Thymus (tissue), 11 donors: ENCODE data around the gene BCL11A. TPM values are rescaled to one million over a fixed set of nuclear protein-coding genes. Genes with fewer than 3 reads are reported as not detected.
A peak's percentile ranks its signal among the peaks of the same experiment; 100 is the strongest.

Experiments used
- DNase-seq, 9 donors: peaks; one replicate each; pipeline ENCODE4 v3.0.0-alpha.2; 2013; ENCODE audit warnings: low spot score in 9 of 9, low read depth in 6 of 9, missing footprints in 1 of 9
- H3K27ac ChIP-seq, 2 donors: one replicate each; pipeline ENCODE4 v1.5.1; 2013; ENCODE audit warnings: control low read depth in 1 of 2, low read depth in 1 of 2, low read length in 1 of 2, mild to moderate bottlenecking in 1 of 2, moderate library complexity in 1 of 2
- H3K27me3 ChIP-seq, 2 donors: one replicate each; pipeline ENCODE4 v1.5.1; 2013; ENCODE audit warnings: low read length in 1 of 2; ENCODE audit not compliant: control insufficient read depth in 2 of 2, insufficient read depth in 1 of 2
- H3K36me3 ChIP-seq, 2 donors: one replicate each; pipeline ENCODE4 v1.5.1; 2013; ENCODE audit warnings: low read length in 1 of 2, mild to moderate bottlenecking in 1 of 2, moderate library complexity in 1 of 2; ENCODE audit not compliant: control insufficient read depth in 2 of 2, insufficient read depth in 2 of 2
- H3K4me1 ChIP-seq, 2 donors: one replicate each; pipeline ENCODE4 v1.5.1; 2013; ENCODE audit warnings: low read length in 2 of 2; ENCODE audit not compliant: control insufficient read depth in 2 of 2, insufficient read depth in 2 of 2
- H3K4me3 ChIP-seq, 2 donors: one replicate each; pipeline ENCODE4 v1.5.1; 2013; ENCODE audit warnings: low read length in 2 of 2, control low read depth in 1 of 2, mild to moderate bottlenecking in 1 of 2
- H3K9me3 ChIP-seq, 2 donors: one replicate each; pipeline ENCODE4 v1.5.1; 2013; ENCODE audit warnings: low read length in 1 of 2, mild to moderate bottlenecking in 1 of 2; ENCODE audit not compliant: control insufficient read depth in 2 of 2, insufficient read depth in 1 of 2
- WGBS: extraction: QIAGEN DNeasy Blood & Tissue Kit; methylation state at CpG from one replicate; pipeline ENCODE4 v1.1.7; 2013; 5-methylcytosine and 5-hydroxymethylcytosine counted together
- polyA plus RNA-seq: library from polyadenylated mRNA; stranded (reverse); fragments of 200-250 nt; gene quantifications from one replicate; pipeline ENCODE4 v1.2.3, GENCODE V29; 2013
- total RNA-seq: library from RNA; stranded (reverse); fragments of 120-200 nt; gene quantifications from one replicate; pipeline ENCODE4 v1.2.4, GENCODE V29; 2013
- donor health status: healthy.

The BCL11A gene
- total and polyA plus RNA-seq, 2 donors = 27.9 to 33.6 TPM

DNA sequence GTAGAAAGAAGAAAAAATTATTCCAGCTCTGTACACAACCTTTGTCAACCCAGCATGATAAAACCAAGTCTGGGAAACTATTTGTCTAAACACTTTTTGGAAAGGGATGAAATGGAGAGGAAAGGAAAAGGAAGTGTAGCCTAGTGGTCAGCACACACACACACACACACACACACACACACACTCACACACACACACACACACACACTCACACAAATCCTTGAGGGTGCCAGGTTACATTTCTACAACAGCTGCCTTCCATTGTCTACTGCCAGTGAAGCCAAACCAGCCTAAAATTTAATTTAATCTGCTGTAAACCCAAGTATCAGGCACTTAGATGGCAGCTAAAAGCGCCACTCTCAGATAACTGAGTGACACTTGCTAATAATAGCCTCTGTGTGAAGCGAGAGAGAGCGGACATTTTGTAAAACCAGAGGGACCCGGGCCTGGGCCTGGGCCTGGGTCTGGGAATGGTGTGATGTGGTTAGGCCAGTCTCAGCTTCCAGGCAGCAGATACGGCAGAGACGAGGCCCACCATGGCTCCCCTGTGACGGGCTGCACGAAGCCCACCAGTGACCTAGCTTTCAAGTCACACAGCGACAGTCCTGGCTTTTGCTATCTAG lies 32.4 kb downstream of the BCL11A start:
- H3K4me3 ChIP-seq = no peak overlapping the region
- 96% methylated on average over 9 of the region's 9 CpGs for whole genome bisulfite sequencing

DNA sequence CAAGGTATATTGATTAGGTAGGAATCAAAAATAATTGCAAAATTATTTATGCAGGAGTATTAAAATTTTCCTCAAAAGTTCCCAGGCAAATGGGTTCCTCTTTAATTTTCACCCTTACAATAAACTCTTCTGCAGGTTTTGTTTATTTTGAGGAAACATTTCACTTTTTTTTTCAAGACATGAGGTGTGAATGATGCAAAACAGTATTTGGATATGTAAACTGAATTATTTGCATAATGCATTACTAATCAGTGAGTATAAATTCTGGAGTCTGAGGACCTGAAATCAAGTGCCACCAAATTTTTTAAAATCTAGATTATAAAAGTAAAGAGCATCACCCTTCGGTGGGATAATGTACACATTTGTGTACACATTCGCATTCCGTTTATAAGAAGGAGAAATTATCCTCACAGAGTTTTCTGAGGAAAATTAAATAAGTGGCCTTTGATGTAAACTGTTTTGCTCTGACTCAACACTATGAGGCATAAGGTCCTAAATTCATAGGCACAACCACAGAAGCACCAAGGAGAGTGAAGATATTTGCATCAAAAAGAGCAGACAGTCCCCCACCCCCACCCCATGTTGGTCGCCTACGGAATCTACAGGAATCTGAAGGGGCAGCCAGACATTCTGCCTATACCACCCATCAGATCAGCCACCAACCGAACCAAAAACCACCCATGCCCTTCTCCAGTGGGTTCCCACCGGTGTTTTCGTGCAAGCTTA lies 33.1 kb downstream of the BCL11A start:
- no peak overlapping the region for H3K27ac ChIP-seq
- DNase-seq = no peak
- peaks cover 24 to 84% of the 10 kb centered on the region in 2 donors for H3K36me3 ChIP-seq
- no peaks in the 10 kb centered on the region for H3K27me3 ChIP-seq
- 97% methylated on average over 8 of the region's 8 CpGs for WGBS
- H3K4me1 ChIP-seq = peaks cover 18 to 55% of the 10 kb centered on the region in 2 donors
- no peak overlapping the region for H3K4me3 ChIP-seq
- H3K9me3 ChIP-seq = no peaks in the 10 kb centered on the region

More for the DNA sequence above, 32.4 kb downstream of the BCL11A start:
- peaks cover 23 to 48% of the 10 kb centered on the region in 2 donors for H3K4me1 ChIP-seq
- peak overlapping the region; percentile 9 to 62 for H3K27ac ChIP-seq
- H3K9me3 ChIP-seq = no peaks in the 10 kb centered on the region
- H3K27me3 ChIP-seq = no peaks in the 10 kb centered on the region
- H3K36me3 ChIP-seq = peaks cover 18 to 77% of the 10 kb centered on the region in 2 donors
- no peak for DNase-seq

DNA sequence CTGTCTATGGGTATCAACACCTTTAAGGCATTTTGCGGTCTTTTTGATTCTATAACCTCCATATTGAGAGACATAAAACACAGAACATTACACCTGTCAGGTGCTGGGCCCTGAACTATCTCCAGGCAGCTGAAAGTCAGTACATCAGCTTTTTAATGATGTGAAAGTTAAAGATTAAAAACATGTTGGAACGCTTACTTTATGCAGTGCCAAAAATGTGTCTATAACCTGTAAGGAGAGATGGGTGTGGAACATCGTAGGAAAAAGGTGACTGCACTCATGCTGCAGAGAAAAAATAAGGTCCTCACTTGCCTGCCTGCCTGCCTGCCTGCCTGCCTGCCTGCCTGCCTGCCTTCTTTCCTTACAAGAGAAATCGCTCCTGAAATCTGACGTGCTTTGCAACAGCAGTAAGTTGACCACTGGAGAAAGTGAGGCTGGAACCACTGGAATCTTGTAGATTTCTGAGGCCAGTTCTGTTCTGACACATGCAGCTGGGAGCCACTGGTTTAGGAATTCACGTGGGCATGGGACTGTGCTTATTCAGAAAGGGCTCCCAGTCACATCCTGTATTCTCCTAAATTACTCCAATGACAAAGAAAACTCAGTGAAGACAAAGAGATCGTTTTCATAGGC lies 34.1 kb downstream of the BCL11A start:
- Histone ChIP-seq H3K36me3 (peaks cover 28 to 81% of the 10 kb centered on the region in 2 donors), H3K27me3 (no peaks in the 10 kb centered on the region), H3K4me1 (peaks cover 17 to 60% of the 10 kb centered on the region in 2 donors), H3K9me3 (no peaks in the 10 kb centered on the region), H3K27ac (peak overlapping the region in 1 of 2 donors; percentile 55), H3K4me3 (no peak overlapping the region)
- WGBS = 92% methylated on average over 7 of the region's 7 CpGs
- DNase-seq = no peak

DNA sequence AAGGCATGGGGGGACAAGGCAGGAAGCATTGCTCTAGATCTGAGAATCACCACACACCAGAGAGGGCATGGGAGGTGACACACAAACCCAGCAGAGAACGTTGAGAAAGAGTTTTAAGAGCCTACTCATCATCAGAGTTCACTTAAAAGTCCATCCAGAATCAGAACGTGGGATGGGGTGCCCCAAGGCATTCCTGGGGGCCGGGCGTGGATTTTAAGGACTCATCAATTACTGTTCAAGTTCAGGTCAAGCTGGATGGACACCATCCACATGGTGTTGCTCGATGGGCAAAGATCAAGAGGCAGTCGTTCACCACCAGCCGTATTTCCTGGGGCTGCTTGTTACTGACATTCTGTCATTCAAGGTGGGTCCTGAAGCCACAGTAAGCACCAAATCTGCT lies 34.9 kb downstream of the BCL11A start:
- Histone ChIP-seq H3K9me3 (no peaks in the 10 kb centered on the region), H3K4me1 (peaks cover 17 to 66% of the 10 kb centered on the region in 2 donors), H3K4me3 (no peak overlapping the region), H3K27me3 (no peaks in the 10 kb centered on the region), H3K27ac (peak overlapping the region in 1 of 2 donors; percentile 55), H3K36me3 (peaks cover 28 to 80% of the 10 kb centered on the region in 2 donors)
- WGBS = 94% methylated on average over 7 of the region's 7 CpGs
- no peak for DNase-seq

DNA sequence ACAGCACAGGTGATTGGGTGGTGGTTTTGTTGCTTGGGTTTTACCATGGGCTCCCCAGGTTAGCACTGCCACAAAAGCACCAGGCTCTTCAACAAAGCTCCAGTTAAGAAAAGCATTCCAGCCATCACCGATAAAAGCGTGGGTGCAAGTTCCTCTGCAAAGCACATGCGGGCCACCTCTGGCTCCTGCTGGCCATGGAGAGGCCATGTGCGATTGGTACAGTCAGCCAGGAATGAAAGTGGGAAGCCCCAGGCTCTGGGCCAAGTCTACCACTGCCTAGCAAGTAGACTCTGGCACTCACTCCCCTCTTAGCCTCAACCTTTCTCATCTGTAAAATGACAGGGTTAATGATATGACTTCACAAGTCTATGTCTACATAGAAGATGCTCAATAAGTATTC lies 36.0 kb downstream of the BCL11A start:
- H3K27me3 ChIP-seq = no peaks in the 10 kb centered on the region
- peaks cover 20 to 75% of the 10 kb centered on the region in 2 donors for H3K4me1 ChIP-seq
- H3K36me3 ChIP-seq = peaks cover 29 to 82% of the 10 kb centered on the region in 2 donors
- WGBS = 98% methylated on average over 4 of the region's 4 CpGs
- no peaks in the 10 kb centered on the region for H3K9me3 ChIP-seq
- H3K4me3 ChIP-seq = no peak overlapping the region
- H3K27ac ChIP-seq = no peak overlapping the region
- no peak for DNase-seq

DNA sequence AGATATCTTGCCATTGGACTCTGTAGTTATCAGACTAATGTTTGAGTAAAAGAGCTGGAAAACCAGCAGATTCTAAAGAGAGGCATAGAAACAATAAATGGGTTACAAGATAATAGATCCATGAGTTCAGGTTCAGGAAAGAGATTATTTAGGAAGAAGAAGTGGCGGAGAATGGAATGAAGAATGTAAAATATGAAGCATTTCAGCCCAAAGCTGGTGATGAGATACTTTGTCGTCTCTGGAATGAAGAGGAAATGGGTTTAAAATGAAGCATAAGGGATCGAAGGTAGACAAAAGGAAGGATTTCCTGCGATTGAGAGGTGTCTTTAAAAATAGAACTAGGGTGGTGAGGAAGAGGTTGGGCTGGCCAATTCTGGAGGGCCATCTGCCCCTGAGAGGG lies 36.6 kb downstream of the BCL11A start:
- DNase-seq = no peak
- H3K4me1 ChIP-seq = peaks cover 26 to 76% of the 10 kb centered on the region in 2 donors
- H3K27me3 ChIP-seq = no peaks in the 10 kb centered on the region
- peaks cover 29 to 79% of the 10 kb centered on the region in 2 donors for H3K36me3 ChIP-seq
- H3K27ac ChIP-seq = no peak overlapping the region
- 82% methylated on average over 4 of the region's 4 CpGs for WGBS
- H3K9me3 ChIP-seq = no peaks in the 10 kb centered on the region
- no peak overlapping the region for H3K4me3 ChIP-seq

DNA sequence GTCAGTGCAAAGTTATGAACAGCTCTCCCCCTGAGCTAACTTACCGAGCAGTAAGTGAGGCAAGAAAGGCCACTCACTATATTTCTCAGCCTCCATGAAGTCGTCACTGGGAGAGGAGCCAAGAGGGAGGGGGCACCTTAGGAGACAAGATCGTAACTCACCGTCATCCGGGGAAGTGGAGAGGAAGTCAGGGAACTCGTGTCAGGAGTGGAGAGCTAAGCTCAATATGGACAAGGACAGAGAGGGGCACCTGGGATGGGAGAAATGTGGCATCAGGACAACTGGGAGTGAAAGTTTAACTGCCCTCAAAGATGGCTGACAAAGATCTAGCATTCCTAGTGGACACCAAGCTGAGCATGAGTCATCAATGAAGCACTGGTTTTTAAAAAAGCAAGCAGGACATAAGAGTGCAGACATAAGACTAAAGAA lies 37.1 kb downstream of the BCL11A start:
- no peak overlapping the region for H3K4me3 ChIP-seq
- H3K27me3 ChIP-seq = no peaks in the 10 kb centered on the region
- peaks cover 24 to 75% of the 10 kb centered on the region in 2 donors for H3K4me1 ChIP-seq
- H3K9me3 ChIP-seq = no peaks in the 10 kb centered on the region
- peaks cover 29 to 75% of the 10 kb centered on the region in 2 donors for H3K36me3 ChIP-seq
- 82% methylated on average over 6 of the region's 6 CpGs for WGBS
- DNase-seq = no peak
- peak overlapping the region in 1 of 2 donors; percentile 4 for H3K27ac ChIP-seq

DNA sequence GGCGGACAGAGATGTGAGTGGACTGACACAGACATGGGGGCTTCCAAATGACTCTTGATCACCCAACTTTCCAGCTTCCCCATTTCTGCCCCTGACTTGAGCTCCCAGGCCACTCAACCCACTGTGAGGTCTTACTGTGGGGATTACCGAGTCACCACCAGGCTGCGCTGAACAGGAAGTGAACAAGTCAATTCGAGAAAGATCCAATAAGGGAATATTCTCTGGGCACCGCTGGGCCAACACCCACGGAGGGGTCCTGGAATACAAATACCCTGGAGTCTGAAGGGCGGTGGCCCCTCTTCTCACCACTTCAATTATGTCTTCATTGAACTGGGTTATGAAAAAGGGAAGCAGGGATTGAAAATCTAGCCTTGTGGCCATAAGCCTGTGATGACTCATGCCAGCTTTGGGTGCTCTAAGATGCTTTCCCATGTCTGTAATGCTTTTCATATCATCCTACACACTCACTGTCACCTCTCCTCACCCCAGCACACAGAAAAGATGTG lies 37.7 kb downstream of the BCL11A start:
- peaks cover 28 to 74% of the 10 kb centered on the region in 2 donors for H3K4me1 ChIP-seq

DNA sequence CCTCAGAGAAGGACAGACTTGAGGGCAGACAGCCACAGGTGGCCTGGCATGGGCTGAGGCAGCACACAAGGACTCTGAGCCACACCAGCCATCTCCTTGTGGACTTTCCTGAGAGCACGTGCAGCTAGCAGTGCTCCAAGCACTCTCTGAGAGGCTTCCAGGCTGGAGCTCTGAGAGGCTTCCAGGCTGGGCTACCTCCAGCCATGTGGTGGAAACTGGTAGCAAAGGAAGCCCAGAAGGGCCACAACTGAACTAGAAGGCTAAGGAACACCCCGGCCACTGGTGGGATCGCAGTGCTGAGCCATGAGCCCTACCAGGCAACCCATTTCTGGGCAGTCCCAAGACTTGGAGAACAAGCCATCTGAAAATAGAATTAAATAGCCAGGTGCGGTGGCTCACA lies 39.5 kb downstream of the BCL11A start:
- H3K4me3 ChIP-seq = no peak overlapping the region
- DNase-seq = no peak
- WGBS = 86% methylated on average over 4 of the region's 4 CpGs
- H3K27me3 ChIP-seq = no peaks in the 10 kb centered on the region
- no peaks in the 10 kb centered on the region for H3K9me3 ChIP-seq
- no peak overlapping the region for H3K27ac ChIP-seq
- H3K36me3 ChIP-seq = peaks cover 33 to 72% of the 10 kb centered on the region in 2 donors
- peaks cover 39 to 79% of the 10 kb centered on the region in 2 donors for H3K4me1 ChIP-seq

More for the DNA sequence above, 37.7 kb downstream of the BCL11A start:
- DNase-seq = no peak
- no peak overlapping the region for H3K4me3 ChIP-seq
- H3K27me3 ChIP-seq = no peaks in the 10 kb centered on the region
- peak overlapping the region in 1 of 2 donors; percentile 4 for H3K27ac ChIP-seq
- no peaks in the 10 kb centered on the region for H3K9me3 ChIP-seq
- WGBS = 82% methylated on average over 7 of the region's 7 CpGs
- H3K36me3 ChIP-seq = peaks cover 31 to 76% of the 10 kb centered on the region in 2 donors
